Activated CD8-positive, alpha-beta memory T cell treated with anti-CD3 and anti-CD28 coated beads, Interleukin-2, amount 50 U/mL, for 1 hour (primary cell): ENCODE measurements around the gene ACTR3C.

Experiments used
- DNase-seq: peaks from one replicate; pipeline ENCODE4 v3.0.0-alpha.2; 2020; ENCODE audit errors: extremely low read depth

The ACTR3C gene

DNA sequence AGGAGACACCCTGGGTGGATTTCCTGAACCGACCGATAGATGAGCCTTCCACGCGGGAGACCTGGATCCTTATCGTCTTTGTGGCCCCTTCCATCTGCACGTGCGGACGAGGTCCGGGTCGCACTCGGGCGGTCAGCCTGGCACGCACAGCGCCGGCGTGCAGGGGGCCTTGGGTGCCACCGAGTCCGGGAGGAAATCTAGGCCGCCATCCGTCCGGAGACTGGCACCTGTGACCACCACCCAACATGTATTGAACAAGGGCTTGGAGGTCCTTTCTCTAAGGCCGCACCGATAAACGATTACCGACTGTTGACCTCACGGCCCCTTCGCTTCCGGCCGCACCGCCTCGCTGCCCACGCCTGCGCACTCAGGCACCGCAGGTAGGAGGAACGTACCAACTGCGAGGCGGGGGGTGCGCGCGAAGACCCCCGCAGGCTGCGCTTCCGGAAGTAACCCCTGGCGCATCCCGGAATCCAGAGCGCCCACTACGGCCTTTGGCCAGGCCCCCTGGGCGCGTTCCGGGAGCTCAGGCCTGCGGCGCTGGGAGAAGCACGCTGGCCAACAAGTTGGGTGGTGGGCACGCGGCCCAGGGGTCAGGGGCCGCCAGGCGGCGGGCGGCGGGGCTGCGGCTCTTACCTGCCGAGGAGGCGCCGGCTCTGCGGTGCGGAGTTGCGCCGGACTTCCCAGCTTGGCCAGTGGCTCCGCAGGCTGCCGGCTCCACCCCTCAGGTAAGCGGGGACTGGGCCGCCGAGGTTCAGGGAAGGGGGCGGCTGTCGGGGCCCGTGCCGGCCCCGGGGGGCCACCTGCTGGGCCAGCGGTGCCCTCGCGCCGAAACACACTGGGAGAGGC is at the start of gene ACTR3C, which contains the start of gene LRRC61:
Gene ACTR3C (minus strand): TSS at position 713 of the 849 bp plus-strand sequence. CDS start 28,249 bp downstream, outside the sequence.
Gene LRRC61 (plus strand): TSS at position 523 of the 849 bp plus-strand sequence. CDS start 13,507 bp downstream, outside the sequence.
- no peak for DNase-seq

DNA sequence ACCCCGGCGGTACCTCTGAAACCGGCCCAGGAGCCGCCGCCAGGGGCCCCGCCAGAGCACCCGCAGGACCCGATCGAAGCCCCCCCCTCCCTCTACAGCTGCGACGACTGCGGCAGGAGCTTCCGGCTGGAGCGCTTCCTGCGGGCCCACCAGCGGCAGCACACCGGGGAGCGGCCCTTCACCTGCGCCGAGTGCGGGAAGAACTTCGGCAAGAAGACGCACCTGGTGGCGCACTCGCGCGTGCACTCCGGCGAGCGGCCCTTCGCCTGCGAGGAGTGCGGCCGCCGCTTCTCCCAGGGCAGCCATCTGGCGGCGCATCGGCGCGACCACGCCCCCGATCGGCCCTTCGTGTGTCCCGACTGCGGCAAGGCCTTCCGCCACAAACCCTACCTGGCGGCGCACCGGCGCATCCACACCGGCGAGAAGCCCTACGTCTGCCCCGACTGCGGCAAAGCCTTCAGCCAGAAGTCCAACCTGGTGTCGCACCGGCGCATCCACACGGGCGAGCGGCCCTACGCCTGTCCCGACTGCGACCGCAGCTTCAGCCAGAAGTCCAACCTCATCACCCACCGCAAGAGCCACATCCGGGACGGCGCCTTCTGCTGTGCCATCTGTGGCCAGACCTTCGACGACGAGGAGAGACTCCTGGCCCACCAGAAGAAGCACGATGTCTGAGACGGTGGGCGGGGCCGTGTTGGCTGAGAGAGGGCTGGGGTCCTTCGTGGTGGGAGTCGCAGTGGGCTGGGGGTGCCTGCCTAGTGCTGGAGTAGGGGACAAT is 49.1 kb upstream of the ACTR3C start:
- DNase-seq, result no peak

- no peak for DNase-seq
These were observed 48.6 kb upstream of the ACTR3C start for GRCh38 chr7:150371996-150372270.

GRCh38 chr7:150371131-150371995 is 48.0 kb upstream of the ACTR3C start:
- DNase-seq, result no peak

GRCh38 chr7:150370612-150371071 is 47.3 kb upstream of the ACTR3C start:
- no peak for DNase-seq

DNA sequence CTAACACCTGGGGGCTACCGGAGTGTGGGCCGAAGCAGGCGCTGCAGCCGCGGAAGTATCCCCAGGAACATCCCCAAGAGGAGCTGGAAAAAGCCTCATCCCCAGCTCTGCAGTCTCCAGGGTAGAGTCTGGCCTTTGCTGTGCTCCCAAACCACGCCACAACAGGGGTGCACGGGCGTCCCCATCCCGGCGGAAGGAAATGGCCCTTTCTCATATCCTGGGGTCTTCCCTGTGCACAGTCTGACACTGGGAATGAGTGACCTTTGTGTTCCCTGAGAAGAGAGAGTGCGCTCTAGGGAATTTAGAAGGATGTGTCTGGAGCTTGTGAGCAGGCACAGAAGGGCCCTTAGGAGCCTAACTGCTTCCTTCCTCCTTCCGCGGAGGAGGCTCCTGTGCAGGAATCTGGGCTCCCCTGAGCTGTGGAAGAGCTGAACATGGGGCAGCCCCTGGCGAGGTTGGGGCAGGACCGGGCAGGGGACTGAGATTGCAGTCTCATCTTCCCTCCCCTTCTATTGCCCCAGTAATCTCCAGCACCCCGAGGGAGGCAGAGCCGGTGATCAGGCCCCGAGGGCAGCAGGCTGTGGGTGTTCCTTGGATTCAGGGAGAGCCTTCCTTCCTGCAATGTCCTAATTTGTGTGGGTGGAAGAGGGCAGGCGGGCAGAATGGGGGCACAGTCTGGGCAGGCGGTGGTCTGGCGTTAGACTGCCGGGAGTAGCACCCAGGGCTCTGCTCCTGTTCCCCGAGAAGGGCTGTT is 46.6 kb upstream of the ACTR3C start:
- no peak for DNase-seq

DNA sequence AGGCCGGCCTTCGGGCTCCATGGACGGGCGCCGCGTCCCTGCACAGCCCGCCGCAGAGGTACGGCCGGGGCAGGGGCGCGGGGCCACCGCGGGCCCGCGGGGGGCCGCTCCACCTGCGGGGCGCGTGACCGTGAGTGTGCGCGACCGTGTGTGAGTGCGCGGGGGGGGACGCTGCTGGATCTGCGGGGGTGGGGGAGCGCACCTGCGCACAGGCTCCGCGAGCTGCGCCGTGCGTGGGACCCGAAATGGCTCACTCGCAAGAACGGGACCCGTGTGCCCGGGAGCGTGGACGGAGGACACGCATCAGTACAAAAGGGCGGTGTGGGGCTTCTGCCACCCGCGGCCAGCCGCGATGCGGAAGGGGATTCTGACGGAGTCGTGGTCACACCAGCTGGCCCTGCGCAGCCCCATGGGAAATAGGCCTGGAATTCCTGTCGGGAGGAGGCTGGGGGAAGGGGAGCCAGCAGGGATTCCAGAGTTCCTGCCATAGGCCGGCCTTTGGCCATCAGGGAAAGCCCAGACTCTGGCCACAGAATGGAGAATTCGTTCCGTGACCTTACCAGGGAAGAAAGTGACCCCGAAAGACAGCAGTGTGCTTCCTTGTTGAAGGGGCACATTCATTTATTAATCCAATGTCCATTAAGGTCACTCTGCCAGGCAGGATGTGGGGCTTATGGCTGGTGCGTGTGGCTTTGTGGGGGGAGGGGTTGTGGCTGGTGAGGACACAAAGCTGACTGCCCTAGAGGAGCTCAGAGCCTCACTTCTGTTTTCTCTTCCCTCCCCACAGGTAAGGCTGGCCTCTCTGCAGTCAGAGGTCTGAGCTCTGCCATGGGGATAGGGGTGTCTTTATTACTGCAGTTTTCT is 45.8 kb upstream of the ACTR3C start:
- DNase-seq, result no peak

DNA sequence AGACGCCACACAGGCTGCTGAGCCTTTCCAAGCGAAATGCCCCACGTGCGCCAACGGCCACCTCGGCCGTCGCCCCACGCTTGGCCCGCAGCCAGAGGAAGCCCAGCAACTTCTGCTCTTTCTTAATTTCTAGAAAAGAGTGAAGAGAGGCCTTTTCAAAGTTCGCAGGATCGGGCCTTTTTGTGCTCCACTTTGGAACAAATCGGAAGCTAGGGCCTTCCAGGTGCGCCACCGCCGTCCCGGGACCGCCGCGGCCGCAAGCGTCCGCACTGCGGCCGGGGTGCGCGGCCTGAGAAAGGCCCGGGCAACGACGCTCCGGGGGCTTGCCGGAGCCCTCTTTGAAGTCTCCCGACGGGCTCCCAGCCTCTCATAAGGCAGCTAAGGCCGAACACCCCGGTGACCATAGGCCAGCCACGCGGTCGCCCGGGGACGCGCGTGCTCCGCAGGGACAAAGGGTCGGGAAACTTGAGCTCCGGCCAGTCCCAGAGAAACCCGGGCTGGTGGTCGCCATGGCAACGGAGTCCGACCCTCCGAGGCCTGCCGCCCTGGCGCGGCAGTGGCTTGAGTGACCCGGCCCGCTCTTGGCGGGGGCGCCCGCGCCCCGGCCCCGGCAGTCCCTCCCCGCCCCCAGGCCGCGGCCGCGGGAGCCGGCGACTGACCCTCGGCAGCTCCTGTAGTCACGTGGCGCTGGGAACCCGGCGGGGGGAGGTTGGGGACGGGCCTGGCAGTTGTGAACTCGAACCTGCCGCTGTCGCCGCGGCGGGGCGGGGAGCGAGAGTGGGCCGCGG is 44.9 kb upstream of the ACTR3C start, which contains the start of gene REPIN1:
Gene REPIN1 (plus strand): TSS at position 727 of the 788 bp plus-strand sequence. CDS start 890 bp downstream, outside the sequence.
- peak; percentile 80 for DNase-seq

DNA sequence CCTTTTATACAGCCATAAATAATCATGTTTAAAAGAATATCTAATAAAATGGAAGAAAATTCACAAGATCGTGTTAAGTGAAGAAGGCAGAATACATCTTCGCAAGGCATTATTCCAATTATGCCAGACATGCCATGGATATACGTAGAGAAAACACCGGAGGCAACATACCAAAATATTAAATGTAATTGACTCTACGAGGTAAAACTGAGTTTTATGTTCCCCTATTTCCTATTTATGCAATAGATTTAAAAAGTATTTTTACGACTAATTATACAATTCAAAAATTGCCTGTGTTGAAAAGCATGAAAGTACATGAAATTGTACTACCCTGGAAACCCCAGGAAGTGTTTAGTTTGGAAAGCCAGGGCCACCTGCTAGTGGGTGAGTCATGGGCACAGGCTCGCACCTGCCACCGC is 44.3 kb upstream of the ACTR3C start:
- no peak for DNase-seq

- DNase-seq, result no peak
These were observed 42.5 kb upstream of the ACTR3C start for GRCh38 chr7:150365673-150366398.

GRCh38 chr7:150365194-150365593 is 41.8 kb upstream of the ACTR3C start:
- no peak for DNase-seq

GRCh38 chr7:150363872-150364271 is 40.5 kb upstream of the ACTR3C start:
- no peak for DNase-seq

- DNase-seq, result no peak
These were observed 40.0 kb upstream of the ACTR3C start for GRCh38 chr7:150363370-150363769.

DNA sequence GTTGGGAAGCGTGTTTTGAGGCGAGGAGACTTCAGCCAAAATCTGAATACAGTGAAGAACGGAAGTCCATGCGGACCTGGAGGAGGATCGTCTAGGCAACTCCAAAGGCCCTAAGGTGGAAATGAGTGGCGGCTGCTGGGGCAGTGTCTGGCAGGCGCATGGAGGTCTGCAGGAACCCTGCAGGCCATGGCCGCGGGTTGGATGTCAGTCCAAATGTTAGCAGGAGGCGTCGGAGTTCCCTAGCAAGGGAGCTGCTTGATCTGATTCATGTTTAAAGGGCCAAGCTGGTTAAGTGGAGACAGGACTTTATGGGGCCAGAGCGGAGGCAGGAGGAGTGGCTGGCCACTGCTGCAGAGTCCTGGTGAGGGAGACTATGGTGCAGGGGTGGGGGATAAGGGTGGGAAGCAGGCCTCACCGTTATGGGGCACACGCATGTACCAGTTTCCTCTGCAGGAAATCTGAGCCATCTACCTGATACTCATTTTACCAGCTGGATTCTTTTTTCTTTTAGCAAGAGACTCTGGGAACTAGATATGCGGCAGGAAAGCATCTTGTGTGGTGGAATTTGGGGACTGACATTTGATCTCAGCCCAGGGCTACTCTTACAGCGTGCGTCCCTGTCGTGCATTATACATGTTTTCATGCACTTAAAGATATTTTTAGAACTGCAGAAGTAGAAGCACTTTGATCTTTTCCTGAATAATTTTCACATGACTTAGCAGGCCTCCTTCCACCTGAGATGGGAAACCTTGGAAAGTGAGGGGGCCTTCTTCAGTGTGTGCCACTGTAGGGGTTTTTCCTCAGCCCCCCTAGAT is 38.7 kb upstream of the ACTR3C start:
- no peak for DNase-seq

DNA sequence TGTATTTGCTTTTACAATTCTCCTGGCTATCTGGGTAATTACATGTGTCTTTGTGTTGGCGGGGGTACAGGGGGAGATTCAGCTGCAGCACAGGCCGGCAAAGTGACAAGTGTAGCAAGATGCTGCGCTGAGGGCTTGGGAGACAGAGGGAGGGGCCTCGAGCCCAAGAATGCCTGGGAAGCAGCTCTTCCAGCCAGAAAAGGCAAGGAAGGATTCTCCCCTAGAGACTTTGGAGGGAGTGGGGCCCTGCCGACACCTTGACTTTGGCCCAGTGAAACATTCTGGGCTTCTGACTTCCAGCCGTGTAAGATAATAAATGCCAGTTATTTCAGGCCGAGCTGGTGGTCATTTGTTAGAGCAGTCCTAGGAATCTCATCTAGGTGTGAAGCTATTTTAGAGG is 38.1 kb upstream of the ACTR3C start:
- DNase-seq, result no peak

- no peak for DNase-seq
These were observed 37.2 kb upstream of the ACTR3C start for GRCh38 chr7:150360363-150361058.
